Measurements from ENCODE around the gene LMO1. TPM values are rescaled to one million over a fixed set of nuclear protein-coding genes. Genes with fewer than 3 reads are reported as not detected.

The LMO1 gene
- total and polyA plus RNA-seq, 2 of the 8 experiments (the other 6 are each of a cell fraction or from before 2014, with no cell fraction given): 0.17 TPM; not detected in 1

DNA sequence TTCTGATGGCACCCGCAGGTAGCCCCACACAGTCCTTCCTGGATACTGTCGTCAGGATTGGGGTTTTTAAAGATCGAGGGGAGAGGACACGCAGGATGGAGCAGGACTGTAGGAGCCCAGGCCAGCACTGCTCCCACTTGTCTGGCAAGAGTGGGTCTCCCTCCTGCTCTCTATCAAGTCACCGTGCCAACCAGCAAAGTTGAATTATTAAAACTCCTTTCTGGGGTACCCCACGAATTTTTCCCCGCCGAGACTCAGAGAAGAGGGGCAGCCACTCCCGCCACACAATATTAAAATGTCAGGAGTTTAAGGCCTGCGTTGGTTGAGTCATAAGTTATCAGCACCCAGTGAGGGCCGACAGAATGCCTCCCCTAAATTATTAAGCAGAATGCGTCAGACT, 10.1 kb downstream of the LMO1 start:
- no peak overlapping the region for H3K23ac ChIP-seq (ENCODE audit: insufficient read length)
- H4K20me1 ChIP-seq (replicated peaks in 1 of 2; ENCODE audit: control insufficient read depth in 1 of 2, insufficient read depth in 2 of 2, low read length in 2 of 2): peaks cover 0 to 3% of the 10 kb centered on the region in 2 experiments
- no peak overlapping the region for H4K8ac ChIP-seq (ENCODE audit: extremely low read depth, insufficient read depth, low read length)
- no peak for TF ChIP-seq PHF8 (conservative IDR thresholded peaks at IDR 0.05; ENCODE audit: low read depth, low read length)
- TF ChIP-seq, protein P1, sequence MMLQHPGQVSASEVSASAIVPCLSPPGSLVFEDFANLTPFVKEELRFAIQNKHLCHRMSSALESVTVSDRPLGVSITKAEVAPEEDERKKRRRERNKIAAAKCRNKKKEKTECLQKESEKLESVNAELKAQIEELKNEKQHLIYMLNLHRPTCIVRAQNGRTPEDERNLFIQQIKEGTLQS (IDR thresholded peaks at IDR 0.05; ENCODE audit: insufficient read depth, low read depth, low read length): no peak
- no peak for TF ChIP-seq CEBPB (IDR thresholded peaks at IDR 0.05; ENCODE audit: low read depth, low read length)
- TF ChIP-seq TEAD4 (IDR thresholded peaks at IDR 0.05; ENCODE audit: low read depth, low read length): no peak
- TF ChIP-seq NRF1 (IDR thresholded peaks at IDR 0.05; ENCODE audit: low read depth, low read length): no peak
- no peak for TF ChIP-seq SUZ12 (IDR thresholded peaks at IDR 0.05; ENCODE audit: low read length)
- no peaks in the 10 kb centered on the region for H3K79me1 ChIP-seq (ENCODE audit: low read depth, low read length)
- no peak overlapping the region for H2AK5ac ChIP-seq (ENCODE audit: low read depth, low read length)
- no peak overlapping the region for H3K56ac ChIP-seq (replicated peaks; ENCODE audit: insufficient read length, low read depth, low read length)
- WGBS, 2 experiments (ENCODE audit: extremely low coverage in 1 of 2, insufficient coverage in 1 of 2, insufficient read length in 1 of 2, insufficient replicate concordance in 2 of 2, low coverage in 1 of 2, low lambda C conversion rate in 2 of 2, missing lambda C conversion rate in 1 of 2): 88% methylated on average over 12 of the region's 12 CpGs; no CpG with 5 or more reads in 1 of the 2 experiments
- H3K14ac ChIP-seq (ENCODE audit: insufficient read length): no peak overlapping the region
- no peaks in the 10 kb centered on the region for H3K9me3 ChIP-seq (ENCODE audit: insufficient read depth in 2 of 2, low read depth in 1 of 2, low read length in 1 of 2)
- CTCF ChIA-PET (ENCODE audit: partially characterized antibody): interaction anchor here (1.1 to 16.6 kb wide), 8 partner anchors 10 to 66 kb away, joined by 3 to 171 read pairs (median 10); partner anchors contain the start of gene LMO1
- H2BK20ac ChIP-seq (ENCODE audit: low read length): no peak overlapping the region
- no peak overlapping the region for H2BK15ac ChIP-seq (ENCODE audit: low read length)
- no peaks in the 10 kb centered on the region for H3K27me3 ChIP-seq (replicated peaks in 1 of 4; ENCODE audit: control insufficient read depth in 3 of 4, extremely low read depth in 1 of 4, insufficient read depth in 3 of 4, low read length in 3 of 4)
- H3K4me3 ChIP-seq (ENCODE audit: extremely low read depth in 1 of 4, insufficient read depth in 2 of 4, low read depth in 3 of 4, low read length in 4 of 4): no peak overlapping the region
- no peak overlapping the region for H3K27ac ChIP-seq (ENCODE audit: low read depth, low read length)
- H4K5ac ChIP-seq (ENCODE audit: insufficient read length, low read depth, low read length): no peak overlapping the region
- peaks cover 4% of the 10 kb centered on the region; the same call in 1 of the 2 replicates for H3K23me2 ChIP-seq (ENCODE audit: low read depth, low read length)
- H3K18ac ChIP-seq (ENCODE audit: extremely low read depth, low read length): no peak overlapping the region
- no peak overlapping the region for H2AFZ ChIP-seq (ENCODE audit: low read length)
- H3K9ac ChIP-seq (replicated peaks in 1 of 4; ENCODE audit: extremely low read depth in 1 of 4, low read depth in 3 of 4, low read length in 3 of 4): no peak overlapping the region
- no peaks in the 10 kb centered on the region; a peak in 1 of 8 replicates for H3K36me3 ChIP-seq (ENCODE audit: control insufficient read depth in 2 of 4, insufficient read depth in 4 of 4, low read length in 3 of 4)
- no peak overlapping the region for H3K4ac ChIP-seq (replicated peaks; ENCODE audit: insufficient read length, low read depth, low read length)
- H3K4me2 ChIP-seq (ENCODE audit: insufficient read depth in 1 of 2, low read depth in 2 of 2, low read length in 2 of 2): no peak overlapping the region
- no peak for FAIRE-seq
- H4K91ac ChIP-seq (replicated peaks; ENCODE audit: insufficient read length, low read length): no peak overlapping the region
- DNase-seq (ENCODE audit: low read depth in 1 of 2, low spot score in 2 of 2): peak in 1 of 2 experiments; percentile 14
- no peaks in the 10 kb centered on the region for H3K79me2 ChIP-seq (ENCODE audit: control insufficient read depth in 1 of 2, insufficient read depth in 2 of 2, low read length in 2 of 2)
- no peak overlapping the region for H2BK5ac ChIP-seq (ENCODE audit: low read depth, low read length)
- H3K4me1 ChIP-seq (replicated peaks in 1 of 4; ENCODE audit: control insufficient read depth in 3 of 4, insufficient read depth in 4 of 4, low read length in 3 of 4): peaks cover 0 to 2% (median 0%) of the 10 kb centered on the region in 4 experiments; a peak in 1 of 7 replicates
- no peak overlapping the region for H2BK120ac ChIP-seq (replicated peaks; ENCODE audit: low read depth, low read length)
- POLR2A ChIA-PET (ENCODE audit: partially characterized antibody): no interaction called here
- H2BK12ac ChIP-seq (ENCODE audit: low read depth, low read length): no peak overlapping the region
